T-helper 17 cell (primary cell): ENCODE measurements around the gene SDHA. TPM values are rescaled to one million over a fixed set of nuclear protein-coding genes. Genes with fewer than 3 reads are reported as not detected.
"Not testable (repeated sequence)": the region's sequence is repeated elsewhere in the genome, so short reads cannot be mapped to it uniquely, and the experiment has no call there.

ENCODE experiments used
- ATAC-seq: fragments of 150-1000 bp; cut with Tn5 transposase; 2 replicates; pipeline ENCODE4 v1.10.0; 2021; ENCODE audit warnings: mild to moderate bottlenecking, moderate library complexity
- DNase-seq, 3 donors: peaks; one replicate each; pipeline versions ENCODE4 v3.0.0 to v3.0.0-alpha.2; 2020 to 2021
- H3K9me3 ChIP-seq: one replicate; pipeline ENCODE4 v1.7.0; 2013; ENCODE audit warnings: low read length, mild to moderate bottlenecking; ENCODE audit not compliant: control insufficient read depth, poor library complexity, severe bottlenecking
- H3K27ac Mint-ChIP-seq: one replicate; pipeline ENCODE4 v1.8.0; 2022; ENCODE audit warnings: mild to moderate bottlenecking, moderate library complexity, mixed read lengths
- H3K27me3 Mint-ChIP-seq: one replicate; pipeline ENCODE4 v1.8.0; 2022; ENCODE audit warnings: mixed read lengths
- H3K36me3 Mint-ChIP-seq: one replicate; pipeline ENCODE4 v1.8.0; 2022; ENCODE audit warnings: low read depth, mixed read lengths
- H3K4me1 Mint-ChIP-seq: one replicate; pipeline ENCODE4 v1.8.0; 2022; ENCODE audit warnings: mild to moderate bottlenecking, mixed read lengths
- H3K4me3 Mint-ChIP-seq: one replicate; pipeline ENCODE4 v1.8.0; 2022; ENCODE audit warnings: mild to moderate bottlenecking, moderate library complexity, mixed read lengths
- total RNA-seq, 4 donors: library from RNA in 2 of 4; stranded (reverse) in 2 of 4; gene quantifications; one replicate each; pipeline ENCODE4 v1.2.3 and lab custom pipeline; 2022 to 2026

Gene SDHA
- total RNA-seq: 100 to 1,000 TPM; 170 to 171 TPM
- 23.3 to 42.9 reads per million in 2 donors for total RNA-seq (lab: John Stamatoyannopoulos, UW)

GRCh38 chr5:217494-218456, at the start of gene SDHA, which contains the start of gene CCDC127:
Gene SDHA, plus strand, starts transcription at chr5:218320. Its CDS starts 36 bp downstream, at chr5:218356.
Gene CCDC127, minus strand, starts transcription at chr5:218153. Its CDS starts 1,304 bp downstream, at chr5:216849.
- Mint-ChIP-seq H3K4me3 (peak within 1 kb of the TSS; percentile 92), H3K27ac (peak within 1 kb of the TSS; percentile 96), H3K4me1 (peaks cover 32% of the 10 kb centered on the region)
- ATAC-seq (peak; percentile 86), DNase-seq (peak; percentile 98 to 100 (median 99))
- not testable (repeated sequence) for H3K9me3 ChIP-seq, H3K36me3 Mint-ChIP-seq, H3K27me3 Mint-ChIP-seq

- no peak overlapping the region for H3K27ac Mint-ChIP-seq
- H3K27me3 Mint-ChIP-seq: peaks cover 17% of the 10 kb centered on the region
- H3K36me3 Mint-ChIP-seq: no peaks in the 10 kb centered on the region
- H3K4me1 Mint-ChIP-seq: peaks cover 2% of the 10 kb centered on the region
- no peak overlapping the region for H3K4me3 Mint-ChIP-seq
- no peak for DNase-seq
- H3K9me3 ChIP-seq: no peaks in the 10 kb centered on the region
- no peak for ATAC-seq
These were observed 48.9 kb upstream of the SDHA start for GRCh38 chr5:169071-169727.

GRCh38 chr5:169728-170094, 48.4 kb upstream of the SDHA start:
- no peak for ATAC-seq
- no peak for DNase-seq
- H3K27ac Mint-ChIP-seq: no peak overlapping the region
- no peaks in the 10 kb centered on the region for H3K9me3 ChIP-seq
- H3K27me3 Mint-ChIP-seq: peaks cover 17% of the 10 kb centered on the region
- peaks cover 4% of the 10 kb centered on the region for H3K4me1 Mint-ChIP-seq
- no peak overlapping the region for H3K4me3 Mint-ChIP-seq
- H3K36me3 Mint-ChIP-seq: no peaks in the 10 kb centered on the region

- Mint-ChIP-seq H3K4me1 (peaks cover 4% of the 10 kb centered on the region), H3K36me3 (no peaks in the 10 kb centered on the region), H3K4me3 (no peak overlapping the region), H3K27me3 (peaks cover 17% of the 10 kb centered on the region), H3K27ac (no peak overlapping the region)
- no peaks in the 10 kb centered on the region for H3K9me3 ChIP-seq
- ATAC-seq (no peak), DNase-seq (no peak)
These were observed 46.9 kb upstream of the SDHA start for GRCh38 chr5:170971-171800.

GRCh38 chr5:171801-172331, 46.3 kb upstream of the SDHA start:
- Mint-ChIP-seq H3K4me3 (no peak overlapping the region), H3K4me1 (peaks cover 4% of the 10 kb centered on the region), H3K36me3 (no peaks in the 10 kb centered on the region), H3K27ac (no peak overlapping the region), H3K27me3 (peaks cover 17% of the 10 kb centered on the region)
- ATAC-seq (no peak), DNase-seq (no peak)
- H3K9me3 ChIP-seq: no peaks in the 10 kb centered on the region

GRCh38 chr5:172421-172820, 45.7 kb upstream of the SDHA start:
- H3K36me3 Mint-ChIP-seq: no peaks in the 10 kb centered on the region
- no peaks in the 10 kb centered on the region for H3K9me3 ChIP-seq
- H3K4me1 Mint-ChIP-seq: peaks cover 4% of the 10 kb centered on the region
- H3K4me3 Mint-ChIP-seq: no peak overlapping the region
- H3K27me3 Mint-ChIP-seq: peaks cover 22% of the 10 kb centered on the region
- no peak for ATAC-seq
- no peak for DNase-seq
- H3K27ac Mint-ChIP-seq: no peak overlapping the region

GRCh38 chr5:172841-173251, 45.3 kb upstream of the SDHA start:
- H3K4me3 Mint-ChIP-seq: no peak overlapping the region
- no peaks in the 10 kb centered on the region for H3K36me3 Mint-ChIP-seq
- DNase-seq (no peak), ATAC-seq (no peak)
- H3K27me3 Mint-ChIP-seq: peaks cover 22% of the 10 kb centered on the region
- peaks cover 4% of the 10 kb centered on the region for H3K4me1 Mint-ChIP-seq
- no peak overlapping the region for H3K27ac Mint-ChIP-seq
- no peaks in the 10 kb centered on the region for H3K9me3 ChIP-seq

GRCh38 chr5:173392-174290, 44.5 kb upstream of the SDHA start:
- Mint-ChIP-seq H3K36me3 (no peaks in the 10 kb centered on the region), H3K4me1 (peaks cover 4% of the 10 kb centered on the region), H3K27me3 (peaks cover 22% of the 10 kb centered on the region), H3K4me3 (no peak overlapping the region), H3K27ac (no peak overlapping the region)
- H3K9me3 ChIP-seq: no peaks in the 10 kb centered on the region
- DNase-seq: no peak
- ATAC-seq: no peak

- peaks cover 26% of the 10 kb centered on the region for H3K27me3 Mint-ChIP-seq
- H3K27ac Mint-ChIP-seq: no peak overlapping the region
- no peaks in the 10 kb centered on the region for H3K9me3 ChIP-seq
- no peak for DNase-seq
- no peak for ATAC-seq
- no peaks in the 10 kb centered on the region for H3K36me3 Mint-ChIP-seq
- peaks cover 4% of the 10 kb centered on the region for H3K4me1 Mint-ChIP-seq
- H3K4me3 Mint-ChIP-seq: no peak overlapping the region
These were observed 43.9 kb upstream of the SDHA start for GRCh38 chr5:174291-174600.

GRCh38 chr5:174876-175465, 43.1 kb upstream of the SDHA start:
- Mint-ChIP-seq H3K27ac (no peak overlapping the region), H3K4me3 (no peak overlapping the region), H3K27me3 (peaks cover 33% of the 10 kb centered on the region), H3K36me3 (no peaks in the 10 kb centered on the region), H3K4me1 (peaks cover 4% of the 10 kb centered on the region)
- no peak for ATAC-seq
- no peaks in the 10 kb centered on the region for H3K9me3 ChIP-seq
- DNase-seq: no peak

- Mint-ChIP-seq H3K4me3 (no peak overlapping the region), H3K27me3 (peaks cover 47% of the 10 kb centered on the region), H3K27ac (no peak overlapping the region), H3K36me3 (no peaks in the 10 kb centered on the region), H3K4me1 (peaks cover 4% of the 10 kb centered on the region)
- ATAC-seq (no peak), DNase-seq (no peak)
- no peaks in the 10 kb centered on the region for H3K9me3 ChIP-seq
These were observed 41.8 kb upstream of the SDHA start for GRCh38 chr5:176296-176823.

- no peaks in the 10 kb centered on the region for H3K9me3 ChIP-seq
- Mint-ChIP-seq H3K27ac (no peak overlapping the region), H3K36me3 (peaks cover 3% of the 10 kb centered on the region), H3K4me1 (peaks cover 4% of the 10 kb centered on the region), H3K27me3 (peaks cover 53% of the 10 kb centered on the region), H3K4me3 (no peak overlapping the region)
- DNase-seq (no peak), ATAC-seq (no peak)
These were observed 40.0 kb upstream of the SDHA start for GRCh38 chr5:178110-178509.
